ENCODE results near the gene LYPD6. TPM values are rescaled to one million over a fixed set of nuclear protein-coding genes. Genes with fewer than 3 reads are reported as not detected.

The LYPD6 gene
- total RNA-seq, 1 experiment from 2014 or later, result 11.5 TPM

DNA sequence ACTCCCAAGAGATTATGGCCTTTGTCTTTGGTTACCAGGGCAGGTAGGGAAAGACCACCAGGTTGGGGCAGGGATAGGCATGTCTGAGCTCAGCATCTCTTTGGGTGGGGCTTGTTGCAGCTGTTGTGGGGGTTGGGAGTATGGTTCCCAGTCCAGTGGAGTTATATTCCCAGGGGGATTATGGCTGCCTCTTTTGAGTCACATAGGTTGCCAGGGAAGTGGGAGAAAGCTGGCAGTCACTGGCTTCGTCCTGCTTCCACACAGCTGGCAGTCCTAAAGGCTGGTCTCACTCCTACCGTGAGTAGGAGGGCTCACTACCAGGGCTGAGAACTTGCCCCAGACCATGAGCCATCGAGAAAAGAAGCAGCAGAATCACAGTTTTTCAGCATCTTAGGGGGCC, 79.1 kb downstream of the LYPD6 start:
- no peaks in the 10 kb centered on the region for H3K36me3 ChIP-seq
- peaks cover 4% of the 10 kb centered on the region; the same call in 1 of the 2 replicates for H3K4me1 ChIP-seq
- DNase-seq, result peak; percentile 49 to 56
- no peak overlapping the region for H3K4me3 ChIP-seq
- no peaks in the 10 kb centered on the region for H3K27me3 ChIP-seq
- H3K27ac ChIP-seq, result no peak overlapping the region
- no peaks in the 10 kb centered on the region for H3K9me3 ChIP-seq (replicated peaks)

DNA sequence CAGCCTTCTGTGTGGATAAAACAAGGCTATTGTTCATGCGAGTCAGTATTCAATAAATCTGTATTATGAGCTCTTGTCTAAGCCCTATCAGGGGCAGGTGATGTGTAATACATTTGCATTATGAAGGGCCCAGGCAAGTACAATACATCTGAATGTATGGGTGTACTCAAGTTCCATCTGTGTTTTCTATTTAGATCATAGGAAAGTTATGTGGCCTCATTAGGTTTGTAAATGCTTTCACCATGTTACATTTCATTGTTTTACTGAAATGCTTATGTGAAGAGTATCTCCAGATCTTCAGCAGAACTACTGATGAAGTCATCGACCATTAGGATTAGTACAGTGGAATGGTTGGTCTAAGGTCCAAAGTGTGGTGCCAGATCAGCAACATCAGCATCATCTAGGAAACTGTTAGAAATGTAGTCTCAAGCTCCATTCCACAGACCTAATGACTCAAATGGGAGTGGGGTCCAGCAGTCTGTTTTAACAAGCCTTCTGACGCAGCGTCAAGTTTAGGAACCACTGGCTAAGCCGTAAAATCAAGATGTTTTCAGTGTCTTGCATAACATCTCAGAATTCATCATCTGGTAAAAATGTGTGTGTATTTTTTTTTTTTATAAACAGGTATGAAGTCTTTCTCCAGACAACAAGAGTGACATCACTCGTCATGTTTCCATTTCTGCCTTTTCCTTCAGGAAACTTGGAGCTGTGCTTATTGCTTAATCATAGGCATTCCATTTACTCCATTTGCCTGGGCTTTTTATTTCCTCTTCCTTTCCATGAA, 80.5 kb downstream of the LYPD6 start:
- Histone ChIP-seq H3K27ac (no peak overlapping the region), H3K27me3 (no peaks in the 10 kb centered on the region), H3K36me3 (no peaks in the 10 kb centered on the region), H3K4me3 (no peak overlapping the region), H3K9me3 (replicated peaks) (no peaks in the 10 kb centered on the region), H3K4me1 (peaks cover 4% of the 10 kb centered on the region; the same call in 1 of the 2 replicates)
- DNase-seq, result no peak

GRCh38 chr2:149413487-149413886, 83.1 kb downstream of the LYPD6 start:
- peaks cover 4% of the 10 kb centered on the region; the same call in 1 of the 2 replicates for H3K4me1 ChIP-seq
- H3K4me3 ChIP-seq, result no peak overlapping the region
- no peaks in the 10 kb centered on the region for H3K9me3 ChIP-seq (replicated peaks)
- H3K27me3 ChIP-seq, result no peaks in the 10 kb centered on the region
- H3K36me3 ChIP-seq, result no peaks in the 10 kb centered on the region
- no peak for DNase-seq
- no peak overlapping the region for H3K27ac ChIP-seq

- Histone ChIP-seq H3K4me3 (no peak overlapping the region), H3K27ac (no peak overlapping the region), H3K27me3 (no peaks in the 10 kb centered on the region), H3K4me1 (no peaks in the 10 kb centered on the region; the same call in 1 of the 2 replicates), H3K36me3 (no peaks in the 10 kb centered on the region), H3K9me3 (replicated peaks) (no peaks in the 10 kb centered on the region)
- no peak for DNase-seq
These were observed 84.7 kb downstream of the LYPD6 start for GRCh38 chr2:149415086-149415485.

- no peak overlapping the region for H3K4me3 ChIP-seq
- H3K9me3 ChIP-seq (replicated peaks), result no peaks in the 10 kb centered on the region
- no peak overlapping the region for H3K27ac ChIP-seq
- no peaks in the 10 kb centered on the region for H3K36me3 ChIP-seq
- H3K27me3 ChIP-seq, result no peaks in the 10 kb centered on the region
- H3K4me1 ChIP-seq, result peaks cover 6% of the 10 kb centered on the region; the same call in 1 of the 2 replicates
- DNase-seq, result no peak
These were observed 87.7 kb downstream of the LYPD6 start for GRCh38 chr2:149418065-149418464.

DNA sequence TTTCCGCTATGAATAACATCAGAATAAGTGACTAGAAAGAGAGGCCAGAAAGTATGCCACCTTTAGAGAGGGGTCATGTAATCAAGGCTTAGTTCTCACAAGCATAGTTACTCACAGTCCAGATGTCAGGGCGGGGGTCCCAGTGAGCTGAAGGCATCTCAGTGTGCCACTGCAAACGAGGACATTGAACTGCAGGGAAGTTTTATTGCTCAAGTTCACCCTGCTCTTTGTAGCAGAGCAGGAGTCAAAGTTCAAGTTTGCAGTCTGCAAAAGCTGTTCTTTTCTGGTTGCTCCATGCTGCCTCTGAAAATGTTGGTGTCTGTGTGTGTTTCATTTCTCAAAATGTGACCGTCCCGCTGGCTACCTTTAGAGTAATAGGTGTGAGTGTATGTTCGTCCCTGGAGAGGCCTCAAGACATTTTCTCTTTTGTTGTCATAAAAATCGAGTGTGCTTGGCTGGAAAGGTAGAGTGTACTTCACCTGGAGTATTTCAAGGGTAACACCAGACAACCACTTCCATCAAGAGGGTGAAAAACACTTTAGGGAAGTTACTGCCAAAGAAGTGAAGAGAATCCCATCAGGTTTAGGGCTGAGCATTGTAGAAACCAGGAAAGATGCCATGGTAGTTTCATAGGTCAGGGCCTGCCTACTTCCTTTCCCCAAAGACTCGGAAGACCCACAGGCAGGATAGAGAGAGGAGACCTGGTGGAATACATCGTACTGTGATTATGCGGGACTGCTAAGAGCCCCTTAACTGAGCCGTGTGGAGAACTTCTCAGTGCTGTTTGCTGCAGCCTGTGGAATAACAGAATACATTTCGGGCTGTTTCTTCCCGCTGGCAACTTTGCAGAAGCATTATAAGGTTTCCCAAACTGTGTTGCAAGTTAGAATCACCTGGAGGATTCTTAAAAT, 89.9 kb downstream of the LYPD6 start:
- no peaks in the 10 kb centered on the region for H3K36me3 ChIP-seq
- no peak overlapping the region for H3K4me3 ChIP-seq
- H3K4me1 ChIP-seq, result peaks cover 6% of the 10 kb centered on the region; the same call in 1 of the 2 replicates
- no peak overlapping the region for H3K27ac ChIP-seq
- H3K27me3 ChIP-seq, result no peaks in the 10 kb centered on the region
- no peak for DNase-seq
- H3K9me3 ChIP-seq (replicated peaks), result no peaks in the 10 kb centered on the region

GRCh38 chr2:149421791-149422190, 91.4 kb downstream of the LYPD6 start:
- peak in 1 of 2 experiments; percentile 6 for DNase-seq
- H3K27me3 ChIP-seq, result no peaks in the 10 kb centered on the region
- no peak overlapping the region; the same call in 1 of the 2 replicates for H3K27ac ChIP-seq

GRCh38 chr2:149422337-149422990, 92.1 kb downstream of the LYPD6 start:
- Histone ChIP-seq H3K36me3 (no peaks in the 10 kb centered on the region), H3K4me1 (peaks cover 6% of the 10 kb centered on the region; the same call in 1 of the 2 replicates), H3K4me3 (no peak overlapping the region), H3K9me3 (replicated peaks) (no peaks in the 10 kb centered on the region), H3K27ac (peak overlapping the region; percentile 12; the same call in 1 of the 2 replicates), H3K27me3 (no peaks in the 10 kb centered on the region)
- DNase-seq, result no peak

More at GRCh38 chr2:149421791-149422190, 91.4 kb downstream of the LYPD6 start:
- Histone ChIP-seq H3K4me1 (peaks cover 6% of the 10 kb centered on the region; the same call in 1 of the 2 replicates), H3K4me3 (no peak overlapping the region), H3K9me3 (replicated peaks) (no peaks in the 10 kb centered on the region), H3K36me3 (no peaks in the 10 kb centered on the region)

DNA sequence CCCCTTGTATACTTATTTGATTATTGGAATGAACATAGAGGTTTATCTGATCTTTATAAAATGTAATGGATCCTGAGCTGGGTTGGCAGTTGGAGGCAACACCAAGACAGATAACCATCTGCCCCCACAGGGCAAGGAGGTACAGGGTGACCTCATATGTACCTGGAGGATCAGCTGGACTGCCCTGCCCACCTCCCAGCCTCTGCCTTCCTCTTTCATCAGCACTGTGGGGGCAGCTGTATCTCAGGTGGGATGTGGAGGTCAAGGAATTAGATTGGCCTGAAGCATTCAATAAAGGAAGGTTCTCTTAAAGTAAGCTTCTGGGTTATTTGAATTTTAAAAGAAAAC, 92.6 kb downstream of the LYPD6 start:
- peak overlapping the region; percentile 12; the same call in 1 of the 2 replicates for H3K27ac ChIP-seq
- no peak for DNase-seq
- no peaks in the 10 kb centered on the region for H3K9me3 ChIP-seq (replicated peaks)

GRCh38 chr2:149423630-149424029, 93.2 kb downstream of the LYPD6 start:
- Histone ChIP-seq H3K27me3 (no peaks in the 10 kb centered on the region), H3K4me1 (peaks cover 6% of the 10 kb centered on the region; the same call in 1 of the 2 replicates), H3K27ac (no peak overlapping the region), H3K9me3 (replicated peaks) (no peaks in the 10 kb centered on the region), H3K36me3 (no peaks in the 10 kb centered on the region), H3K4me3 (no peak overlapping the region)
- DNase-seq, result no peak

More for the DNA sequence above, 92.6 kb downstream of the LYPD6 start:
- Histone ChIP-seq H3K36me3 (no peaks in the 10 kb centered on the region), H3K4me1 (peaks cover 6% of the 10 kb centered on the region; the same call in 1 of the 2 replicates), H3K27me3 (no peaks in the 10 kb centered on the region), H3K4me3 (no peak overlapping the region)

- DNase-seq, result no peak
- Histone ChIP-seq H3K9me3 (replicated peaks) (no peaks in the 10 kb centered on the region), H3K4me3 (no peak overlapping the region), H3K36me3 (no peaks in the 10 kb centered on the region), H3K27ac (no peak overlapping the region), H3K4me1 (no peaks in the 10 kb centered on the region), H3K27me3 (no peaks in the 10 kb centered on the region)
These were observed 97.0 kb downstream of the LYPD6 start for GRCh38 chr2:149427387-149427786.

GRCh38 chr2:149428783-149429182, 98.4 kb downstream of the LYPD6 start:
- Histone ChIP-seq H3K9me3 (replicated peaks) (no peaks in the 10 kb centered on the region), H3K4me1 (no peaks in the 10 kb centered on the region), H3K27ac (no peak overlapping the region), H3K4me3 (no peak overlapping the region), H3K36me3 (no peaks in the 10 kb centered on the region), H3K27me3 (no peaks in the 10 kb centered on the region)
- DNase-seq, result no peak

GRCh38 chr2:149430743-149431736, 100.7 kb downstream of the LYPD6 start:
- Histone ChIP-seq H3K4me1 (no peaks in the 10 kb centered on the region), H3K9me3 (replicated peaks) (no peaks in the 10 kb centered on the region), H3K27me3 (no peaks in the 10 kb centered on the region), H3K27ac (no peak overlapping the region), H3K36me3 (no peaks in the 10 kb centered on the region), H3K4me3 (no peak overlapping the region)
- no peak for DNase-seq

Measured in SJCRH30 (cell line).